NCI-H748 (cell line): ENCODE results near the gene CPVL.

Experiments
- DNase-seq: peaks from one replicate; lab custom pipeline; 2025; ENCODE audit not compliant: unreplicated experiment; lab: John Stamatoyannopoulos, UW

Gene CPVL

GRCh38 chr7:29045258-29046086 lies 100.9 kb downstream of the CPVL start:
- DNase-seq = no peak

GRCh38 chr7:29044554-29044953 lies 101.8 kb downstream of the CPVL start:
- DNase-seq = no peak

GRCh38 chr7:29043576-29043975 lies 102.8 kb downstream of the CPVL start:
- no peak for DNase-seq

GRCh38 chr7:29042824-29043231 lies 103.5 kb downstream of the CPVL start:
- DNase-seq = no peak

- no peak for DNase-seq
These were observed 104.3 kb downstream of the CPVL start for GRCh38 chr7:29041991-29042390.

GRCh38 chr7:29040579-29040925 lies 105.8 kb downstream of the CPVL start:
- no peak for DNase-seq

GRCh38 chr7:29039821-29040578 lies 106.3 kb downstream of the CPVL start:
- no peak for DNase-seq

- DNase-seq = no peak
These were observed 107.9 kb downstream of the CPVL start for GRCh38 chr7:29038463-29038862.

GRCh38 chr7:29035044-29035740 lies 111.1 kb downstream of the CPVL start:
- DNase-seq = no peak

- DNase-seq = no peak
These were observed 112.8 kb downstream of the CPVL start for GRCh38 chr7:29033584-29033983.

- DNase-seq = no peak
These were observed 114.2 kb downstream of the CPVL start for GRCh38 chr7:29032146-29032545.

- no peak for DNase-seq
These were observed 115.5 kb downstream of the CPVL start for GRCh38 chr7:29030781-29031275.

GRCh38 chr7:29022291-29022988 lies 123.9 kb downstream of the CPVL start:
- DNase-seq = no peak

- DNase-seq = no peak
These were observed 126.4 kb downstream of the CPVL start for GRCh38 chr7:29019896-29020295.

GRCh38 chr7:29019387-29019786 lies 127.0 kb downstream of the CPVL start:
- DNase-seq = no peak

GRCh38 chr7:29017713-29018112 lies 128.6 kb downstream of the CPVL start:
- peak; percentile 47 for DNase-seq

- no peak for DNase-seq
These were observed 131.6 kb downstream of the CPVL start for GRCh38 chr7:29014725-29015124.

GRCh38 chr7:29013931-29014330 lies 132.4 kb downstream of the CPVL start:
- DNase-seq = no peak

GRCh38 chr7:29013082-29013695 lies 133.1 kb downstream of the CPVL start:
- DNase-seq = no peak

GRCh38 chr7:29009947-29010346 lies 136.4 kb downstream of the CPVL start:
- no peak for DNase-seq

- DNase-seq = no peak
These were observed 137.7 kb downstream of the CPVL start for GRCh38 chr7:29008590-29008989.
